Testis (tissue), 3 donors: ENCODE results near the gene ASIC2. TPM values are rescaled to one million over a fixed set of nuclear protein-coding genes. Genes with fewer than 3 reads are reported as not detected.

Experiments used
- DNase-seq: peaks from one replicate; pipeline ENCODE4 v3.0.0-alpha.2; 2019
- H3K27ac ChIP-seq, 2 donors: fragments of 200-600 bp; sonication (generic); one replicate each; pipeline ENCODE4 v1.5.1; 2019
- H3K27me3 ChIP-seq: fragments of 200-600 bp; sonication (generic); one replicate; pipeline ENCODE4 v1.5.1; 2019
- H3K36me3 ChIP-seq: fragments of 200-600 bp; sonication (generic); one replicate; pipeline ENCODE4 v1.5.1; 2017; ENCODE audit warnings: low read depth; ENCODE audit errors: missing control alignments
- H3K4me1 ChIP-seq: fragments of 200-600 bp; sonication (generic); one replicate; pipeline ENCODE4 v1.5.1; 2019
- H3K4me3 ChIP-seq, 2 donors: fragments of 200-600 bp; sonication (generic); one replicate each; pipeline ENCODE4 v1.5.1; 2017 to 2019
- H3K9me3 ChIP-seq: fragments of 200-600 bp; sonication (generic); one replicate; pipeline ENCODE4 v1.5.1; 2017
- CTCF ChIP-seq, 3 experiments: fragments of 450-650 bp in 2 of 3; fragments of 200-600 bp in 1 of 3; sonication (generic) in 1 of 3; IDR thresholded peaks; one replicate each; pipeline ENCODE4 v1.5.1; 2016 to 2019; ENCODE audit warnings: antibody characterized with exemption in 3 of 3, mild to moderate bottlenecking in 2 of 3, moderate library complexity in 1 of 3
- POLR2A ChIP-seq: fragments of 450-650 bp; IDR thresholded peaks from one replicate; pipeline ENCODE4 v1.6.1; 2017; ENCODE audit warnings: antibody characterized with exemption, mild to moderate bottlenecking, moderate library complexity
- WGBS, 2 donors: methylation state at CpG; one replicate each; pipeline ENCODE4 v1.1.5; 2018; 5-methylcytosine and 5-hydroxymethylcytosine counted together
- intact Hi-C: fragments of 100-400 bp; cut with DNase I; formaldehyde crosslinking; loops from one replicate; pipeline ENCODE4 v1.15.1; 2023; ENCODE audit warnings: low total_unique reads
- polyA plus RNA-seq: library from polyadenylated mRNA; stranded (reverse); fragments of 350-450 nt; fragmentation: Illumina TruSeq; extraction: RNeasy Lipid Tissue Mini Kit (QIAGEN cat#74804); gene quantifications from one replicate; pipeline ENCODE4 v1.2.3, GENCODE V29; 2014; ENCODE audit warnings: low read depth, low replicate concordance; ENCODE audit not compliant: insufficient read depth
- total RNA-seq, 2 donors: library from RNA; depleted of rRNA; stranded (reverse); fragments of >200 nt; gene quantifications; one replicate each; pipeline ENCODE4 v1.2.3, GENCODE V29; 2016

The ASIC2 gene
- total and polyA plus RNA-seq, 3 donors from 2014 or later: 0.73 to 1.0 (median 0.81) TPM

GRCh38 chr17:33334703-33335102 lies 41.6 kb upstream of the ASIC2 start:
- no peaks in the 10 kb centered on the region for H3K36me3 ChIP-seq
- WGBS, 2 donors: 66 to 77% methylated on average over 4 of the region's 4 CpGs
- H3K4me3 ChIP-seq: no peak overlapping the region
- intact Hi-C loops: no loop called here
- no peaks in the 10 kb centered on the region for H3K27me3 ChIP-seq
- no peak for TF ChIP-seq POLR2A
- no peak for TF ChIP-seq CTCF (IDR thresholded peaks at IDR 0.05)
- no peaks in the 10 kb centered on the region for H3K9me3 ChIP-seq
- H3K4me1 ChIP-seq: no peaks in the 10 kb centered on the region
- no peak for DNase-seq
- no peak overlapping the region for H3K27ac ChIP-seq

- WGBS, 2 donors: 91% methylated on average over 3 of the region's 3 CpGs; no CpG with 5 or more reads in 1 of the 2 donors
- DNase-seq: no peak
- TF ChIP-seq CTCF (IDR thresholded peaks at IDR 0.05): no peak
- no peak for TF ChIP-seq POLR2A
- intact Hi-C loops: no loop called here
- no peaks in the 10 kb centered on the region for H3K9me3 ChIP-seq
- no peaks in the 10 kb centered on the region for H3K36me3 ChIP-seq
- H3K27me3 ChIP-seq: no peaks in the 10 kb centered on the region
- H3K4me3 ChIP-seq: no peak overlapping the region
- no peak overlapping the region for H3K27ac ChIP-seq
- no peaks in the 10 kb centered on the region for H3K4me1 ChIP-seq
These were observed 37.8 kb upstream of the ASIC2 start for GRCh38 chr17:33330877-33331276.

GRCh38 chr17:33328129-33328528 lies 35.0 kb upstream of the ASIC2 start:
- intact Hi-C loops: no loop called here
- Histone ChIP-seq H3K4me3 (no peak overlapping the region), H3K4me1 (no peaks in the 10 kb centered on the region), H3K27ac (no peak overlapping the region), H3K27me3 (no peaks in the 10 kb centered on the region), H3K36me3 (no peaks in the 10 kb centered on the region), H3K9me3 (no peaks in the 10 kb centered on the region)
- 21 to 35% methylated on average over 4 of the region's 4 CpGs for WGBS, 2 donors
- DNase-seq: no peak
- TF ChIP-seq POLR2A (no peak), CTCF (IDR thresholded peaks at IDR 0.05) (no peak)

GRCh38 chr17:33324736-33325135 lies 31.6 kb upstream of the ASIC2 start:
- no peak for TF ChIP-seq CTCF (IDR thresholded peaks at IDR 0.05)
- TF ChIP-seq POLR2A: no peak
- Histone ChIP-seq H3K9me3 (no peaks in the 10 kb centered on the region), H3K4me3 (no peak overlapping the region), H3K4me1 (no peaks in the 10 kb centered on the region), H3K27ac (no peak overlapping the region), H3K27me3 (no peaks in the 10 kb centered on the region), H3K36me3 (no peaks in the 10 kb centered on the region)
- WGBS, 2 donors: 57 to 62% methylated on average over 3 of the region's 3 CpGs
- intact Hi-C loops: no loop called here
- DNase-seq: no peak

- H3K36me3 ChIP-seq: no peaks in the 10 kb centered on the region
- TF ChIP-seq CTCF (IDR thresholded peaks at IDR 0.05): no peak
- TF ChIP-seq POLR2A: no peak
- H3K27ac ChIP-seq: no peak overlapping the region
- WGBS, 2 donors: 62 to 75% methylated on average over 6 of the region's 6 CpGs
- no peak overlapping the region for H3K4me3 ChIP-seq
- H3K9me3 ChIP-seq: no peaks in the 10 kb centered on the region
- H3K4me1 ChIP-seq: no peaks in the 10 kb centered on the region
- intact Hi-C loops: no loop called here
- no peak for DNase-seq
- H3K27me3 ChIP-seq: no peaks in the 10 kb centered on the region
These were observed 29.0 kb upstream of the ASIC2 start for GRCh38 chr17:33322063-33322462.
